SK-N-MC (cell line): Measurements from ENCODE around the gene PSMB3.

ENCODE experiments used
- DNase-seq: peaks from one replicate; pipeline ENCODE4 v3.0.0-alpha.2; 2011; ENCODE audit warnings: low read depth, low spot score
- H3K27ac ChIP-seq: fragments of 200-600 bp; sonication (generic); 2 replicates; pipeline ENCODE4 v1.5.1; 2016; ENCODE audit warnings: mixed run types
- H3K36me3 ChIP-seq: fragments of 200-600 bp; sonication (generic); 2 replicates; pipeline ENCODE4 v1.6.1; 2017; ENCODE audit warnings: antibody characterized with exemption, low read length, mixed read lengths; ENCODE audit not compliant: insufficient read depth
- H3K4me3 ChIP-seq: fragments of 200-600 bp; sonication (generic); 2 replicates; pipeline ENCODE4 v1.5.1; 2016
- H3K9ac ChIP-seq: fragments of 200-600 bp; sonication (generic); 2 replicates; pipeline ENCODE4 v1.8.0; 2017; ENCODE audit warnings: mixed run types, mixed read lengths; ENCODE audit not compliant: insufficient read length
- H3K9me3 ChIP-seq: fragments of 200-600 bp; sonication (generic); 2 replicates; pipeline ENCODE4 v1.6.1; 2017; ENCODE audit warnings: low read depth, mild to moderate bottlenecking, antibody characterized with exemption, low read length, moderate library complexity, mixed read lengths
- EZH2 ChIP-seq: fragments of 200-600 bp; sonication (generic); IDR thresholded peaks from one replicate; pipeline ENCODE4 v1.6.1; 2017; ENCODE audit warnings: antibody characterized with exemption
- FOXP2 ChIP-seq: optimal IDR thresholded peaks from 2 replicates; pipeline ENCODE3; 2011; ENCODE audit warnings: mild to moderate bottlenecking, moderate library complexity; ENCODE audit not compliant: insufficient read depth; ENCODE audit errors: extremely low read length, control extremely low read depth
- POLR2AphosphoS5 ChIP-seq: IDR thresholded peaks from 2 replicates; pipeline ENCODE4 v1.6.1; 2012; ENCODE audit warnings: mild to moderate bottlenecking, low read depth, low read length, borderline replicate concordance

Gene PSMB3

DNA sequence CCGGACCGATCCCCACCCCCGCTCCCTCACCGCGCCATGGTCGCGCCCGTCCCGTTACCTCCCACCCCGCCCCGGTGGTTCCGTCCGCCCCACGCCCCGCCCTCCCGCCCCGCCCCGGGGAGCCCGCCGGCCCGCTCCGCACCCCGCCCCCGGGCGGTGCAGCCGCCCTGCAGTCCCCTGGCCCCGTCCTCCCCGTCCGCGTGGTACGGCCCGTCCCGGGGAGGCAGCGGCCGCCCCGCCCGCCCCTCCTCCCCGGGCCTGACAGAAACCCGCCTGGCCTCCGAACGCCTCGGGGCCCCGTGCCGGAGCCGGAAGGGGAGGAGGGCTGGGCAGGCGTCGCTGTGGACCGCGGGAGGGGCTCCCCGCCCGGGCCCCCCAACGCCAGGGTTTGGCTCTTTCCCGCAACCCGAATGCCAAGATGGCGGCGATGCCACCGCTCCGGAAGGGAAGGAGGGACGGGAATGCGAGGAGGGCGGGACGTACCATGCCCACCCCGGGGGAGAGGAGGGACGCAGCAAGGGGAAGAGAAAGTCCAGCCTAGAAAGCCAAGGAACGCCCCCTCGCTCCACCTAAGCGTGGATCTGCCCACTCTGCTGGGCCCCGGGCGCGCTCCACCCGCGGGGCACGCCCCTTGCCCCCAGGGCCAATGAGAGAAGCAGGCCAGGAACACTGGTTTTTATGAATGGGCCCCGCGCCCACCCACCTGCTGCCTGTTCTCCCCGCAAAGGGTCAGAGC, 47.1 kb downstream of the PSMB3 start, which contains the start of gene PIP4K2B:
PIP4K2B (minus strand) TSS at position 56 of the 736 bp plus-strand sequence. CDS start 132 bp downstream, outside the sequence.
- peak within 1 kb of the TSS; percentile 96 for H3K9ac ChIP-seq
- H3K4me3 ChIP-seq = peak within 1 kb of the TSS; percentile 93
- no peaks in the 10 kb centered on the region for H3K9me3 ChIP-seq
- peak; percentile 28 for TF ChIP-seq FOXP2
- peak; percentile 72 for TF ChIP-seq POLR2AphosphoS5
- TF ChIP-seq EZH2 = no peak
- peaks cover 47% of the 10 kb centered on the region for H3K36me3 ChIP-seq
- DNase-seq = peak; percentile 90
- peak within 1 kb of the TSS; percentile 97 for H3K27ac ChIP-seq

DNA sequence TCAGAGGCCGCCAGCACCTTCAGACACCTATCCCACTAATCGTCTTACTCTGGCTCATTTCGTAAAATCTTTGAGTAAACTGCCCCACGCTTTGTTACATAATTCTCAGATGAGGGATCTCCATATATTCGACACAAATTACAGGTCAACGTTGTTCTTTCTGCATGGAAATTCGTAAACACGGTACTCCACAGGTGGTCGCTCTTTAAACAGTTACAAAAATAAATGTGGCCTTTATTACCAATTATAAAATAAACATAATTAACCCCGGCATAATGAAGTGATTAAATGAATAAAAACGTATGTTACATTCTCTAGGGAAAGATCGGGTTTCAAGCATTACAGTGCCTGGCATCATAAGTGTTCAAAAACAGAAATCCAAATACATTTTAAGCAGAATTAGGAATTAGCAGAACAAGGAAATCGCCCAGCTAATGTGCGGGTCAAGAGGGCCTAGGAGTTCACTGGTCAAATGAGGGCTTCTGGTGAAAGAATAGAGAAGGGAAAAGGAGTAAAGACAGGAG, 47.8 kb downstream of the PSMB3 start:
- Histone ChIP-seq H3K9ac (peak overlapping the region; percentile 41), H3K27ac (peak overlapping the region; percentile 68), H3K4me3 (peak overlapping the region; percentile 93), H3K9me3 (no peaks in the 10 kb centered on the region), H3K36me3 (peaks cover 47% of the 10 kb centered on the region)
- DNase-seq = no peak
- no peak for TF ChIP-seq FOXP2
- TF ChIP-seq EZH2 = no peak
- TF ChIP-seq POLR2AphosphoS5 = no peak

DNA sequence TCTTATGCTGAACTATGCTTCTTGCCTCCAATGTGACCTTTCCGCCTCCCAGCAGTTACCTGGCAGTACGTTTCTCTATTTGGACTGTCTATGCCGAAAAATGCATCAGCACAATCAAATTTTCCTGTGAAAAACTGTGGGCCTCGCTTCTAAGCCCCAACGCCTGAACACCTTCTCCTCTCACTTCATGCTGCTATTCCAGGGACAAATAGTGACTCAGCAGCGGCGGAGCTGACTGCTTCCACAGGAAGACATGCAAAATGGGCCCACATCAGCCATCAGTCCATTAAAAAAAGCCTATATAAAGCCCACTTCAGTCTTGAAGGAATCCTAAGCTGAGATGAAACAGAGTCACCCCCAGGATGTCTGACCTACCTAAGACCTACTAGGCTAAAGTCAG, 57.3 kb downstream of the PSMB3 start:
- H3K36me3 ChIP-seq = peaks cover 53% of the 10 kb centered on the region
- DNase-seq = no peak
- no peak overlapping the region for H3K4me3 ChIP-seq
- H3K9me3 ChIP-seq = no peaks in the 10 kb centered on the region
- TF ChIP-seq POLR2AphosphoS5 (no peak), FOXP2 (no peak), EZH2 (no peak)
- no peak overlapping the region for H3K9ac ChIP-seq
- H3K27ac ChIP-seq = no peak overlapping the region
